ENCODE measurements around the gene GMPPA.

GRCh38 chr2:219532378-219532649, 33.6 kb downstream of the GMPPA start:
- TF ChIP-seq POLR2A (IDR thresholded peaks at IDR 0.05) (no peak), CTCF (IDR thresholded peaks at IDR 0.05) (no peak)
